B cell (primary cell): Measurements from ENCODE around the gene RMND5A. TPM values are rescaled to one million over a fixed set of nuclear protein-coding genes. Genes with fewer than 3 reads are reported as not detected.

Experiments used
- ATAC-seq: fragments of 200-7000 bp; cut with Tn5 transposase; one replicate; pipeline ENCODE4 v1.10.0; 2021; ENCODE audit warnings: low read depth, mild to moderate bottlenecking, moderate number of reproducible peaks, moderate library complexity
- CTCF ChIA-PET: fragments of 350-600 bp; sonication (Branson Sonifier 250); formaldehyde crosslinking; loops from one replicate; lab custom pipeline; 2021; ENCODE audit warnings: antibody characterized with exemption, inconsistent platforms; lab: Charles Lee
- POLR2A ChIA-PET: fragments of 350-600 bp; sonication (Branson Sonifier 250); formaldehyde crosslinking; loops from one replicate; lab custom pipeline; 2021; ENCODE audit warnings: antibody characterized with exemption; lab: Charles Lee
- DNase-seq: peaks from one replicate; pipeline ENCODE4 v3.0.0; 2013
- H2AFZ ChIP-seq: 2 replicates; pipeline ENCODE4 v1.6.1; 2012; ENCODE audit warnings: mild to moderate bottlenecking, low read depth, low read length; ENCODE audit not compliant: insufficient read depth, poor library complexity, severe bottlenecking
- H3K27ac ChIP-seq, 2 donors: 1 replicate in 1 of 2; 2 replicates in 1 of 2; pipeline ENCODE4 v1.5.1; 2012 to 2013; ENCODE audit warnings: low read length in 2 of 2, mild to moderate bottlenecking in 2 of 2, moderate library complexity in 1 of 2
- H3K27me3 ChIP-seq, 4 experiments: fragments of 200-600 bp in 1 of 4; sonication (generic) in 1 of 4; replicated peaks in 1 of 4; 1 replicate in 2 of 4; 2 replicates in 2 of 4; pipeline versions ENCODE4 v1.6.1 to v1.7.0; 2013 to 2016; ENCODE audit warnings: low read length in 3 of 4, mild to moderate bottlenecking in 2 of 4, mixed read lengths in 1 of 4, moderate library complexity in 1 of 4; ENCODE audit not compliant: insufficient read depth in 4 of 4, control insufficient read depth in 3 of 4; ENCODE audit errors: control extremely low read depth in 1 of 4
- H3K36me3 ChIP-seq, 2 experiments: replicated peaks in 1 of 2; 1 replicate in 1 of 2; 2 replicates in 1 of 2; pipeline versions ENCODE4 v1.6.1 to v1.7.1; 2013; ENCODE audit warnings: low read length in 1 of 2; ENCODE audit not compliant: insufficient read depth in 2 of 2, control insufficient read depth in 1 of 2; ENCODE audit errors: control extremely low read depth in 1 of 2, extremely low read depth in 1 of 2
- H3K4me1 ChIP-seq, 2 donors: fragments of 200-600 bp in 1 of 2; sonication (generic) in 1 of 2; 1 replicate in 1 of 2; 2 replicates in 1 of 2; pipeline versions ENCODE4 v1.5.1 to v1.6.1; 2013 to 2017; ENCODE audit warnings: low read length in 2 of 2; ENCODE audit not compliant: control insufficient read depth in 2 of 2, insufficient read depth in 2 of 2
- H3K4me2 ChIP-seq: replicated peaks from 2 replicates; pipeline ENCODE3; 2012; ENCODE audit warnings: mild to moderate bottlenecking, low read depth, low read length; ENCODE audit not compliant: poor library complexity, severe bottlenecking
- H3K4me3 ChIP-seq, 5 experiments: fragments of 200-600 bp in 1 of 5; sonication (generic) in 1 of 5; 1 replicate in 3 of 5; 2 replicates in 2 of 5; pipeline versions ENCODE4 v1.5.1 to v1.7.0; 2011 to 2016; ENCODE audit warnings: low read length in 4 of 5, mild to moderate bottlenecking in 4 of 5, low read depth in 2 of 5, control low read depth in 1 of 5, moderate library complexity in 1 of 5; ENCODE audit not compliant: insufficient read depth in 1 of 5; ENCODE audit errors: control extremely low read depth in 1 of 5, extremely low read depth in 1 of 5
- H3K79me2 ChIP-seq: fragments of 200-600 bp; sonication (generic); one replicate; pipeline ENCODE4 v1.6.0; 2016; ENCODE audit warnings: low read length; ENCODE audit not compliant: control insufficient read depth, insufficient read depth
- H3K9ac ChIP-seq: fragments of 200-600 bp; sonication (generic); 2 replicates; pipeline ENCODE4 v1.6.1; 2017; ENCODE audit warnings: mild to moderate bottlenecking, low read length, moderate library complexity
- H3K9me3 ChIP-seq, 3 donors: one replicate each; pipeline versions ENCODE4 v1.6.1 to v1.7.1; 2013; ENCODE audit warnings: low read length in 2 of 3; ENCODE audit not compliant: control insufficient read depth in 2 of 3, insufficient read depth in 1 of 3; ENCODE audit errors: control extremely low read depth in 1 of 3
- H4K20me1 ChIP-seq: 2 replicates; pipeline ENCODE4 v1.6.0; 2012; ENCODE audit warnings: mild to moderate bottlenecking, low read length; ENCODE audit not compliant: insufficient read depth, control insufficient read depth, poor library complexity, severe bottlenecking
- H3K27ac Mint-ChIP-seq: one replicate; pipeline ENCODE4 v1.8.0; 2021; ENCODE audit warnings: mixed read lengths
- H3K27me3 Mint-ChIP-seq: one replicate; pipeline ENCODE4 v1.8.0; 2021; ENCODE audit warnings: mixed read lengths
- H3K4me1 Mint-ChIP-seq: one replicate; pipeline ENCODE4 v1.8.0; 2021; ENCODE audit warnings: mixed read lengths
- H3K4me3 Mint-ChIP-seq: one replicate; pipeline ENCODE4 v1.8.0; 2021; ENCODE audit warnings: mixed read lengths
- H3K9me3 Mint-ChIP-seq: one replicate; pipeline ENCODE4 v1.8.0; 2022; ENCODE audit warnings: mixed read lengths; ENCODE audit not compliant: insufficient read depth
- EZH2 ChIP-seq: IDR thresholded peaks from 2 replicates; pipeline ENCODE4 v1.6.1; 2012; ENCODE audit warnings: borderline replicate concordance, low read depth, mild to moderate bottlenecking, moderate library complexity, low read length; ENCODE audit not compliant: insufficient read depth, poor library complexity, severe bottlenecking
- WGBS: methylation state at CpG from one replicate; pipeline ENCODE4 v1.1.5; 2013; ENCODE audit warnings: missing lambda C conversion rate; ENCODE audit not compliant: insufficient coverage; 5-methylcytosine and 5-hydroxymethylcytosine counted together
- intact Hi-C: fragments of 100-400 bp; cut with micrococcal nuclease; formaldehyde crosslinking; loops from one replicate; pipeline ENCODE4 v1.10.0; 2022
- polyA plus RNA-seq: library from polyadenylated mRNA; depleted of rRNA; stranded (reverse); fragments of >200 nt; gene quantifications from 2 replicates; pipeline ENCODE4 v1.2.3, GENCODE V29; 2012
- total RNA-seq, 2 donors: library from RNA; stranded (reverse); fragments of 120-200 nt in 1 of 2; gene quantifications; 1 replicate in 1 of 2; 2 replicates in 1 of 2; pipeline versions ENCODE4 v1.2.3 to v1.2.4, GENCODE V29; 2013 to 2022
- TF ChIP-seq, protein P1 (sequence below): fragments of 200-600 bp; IDR thresholded peaks from one replicate; pipeline ENCODE4 v1.8.0; 2022; ENCODE audit warnings: antibody characterized with exemption, mild to moderate bottlenecking

Gene RMND5A
- total and polyA plus RNA-seq, 2 donors (not counting 1 experiment from before 2014, with no cell fraction given): 13.0 to 33.7 TPM

DNA sequence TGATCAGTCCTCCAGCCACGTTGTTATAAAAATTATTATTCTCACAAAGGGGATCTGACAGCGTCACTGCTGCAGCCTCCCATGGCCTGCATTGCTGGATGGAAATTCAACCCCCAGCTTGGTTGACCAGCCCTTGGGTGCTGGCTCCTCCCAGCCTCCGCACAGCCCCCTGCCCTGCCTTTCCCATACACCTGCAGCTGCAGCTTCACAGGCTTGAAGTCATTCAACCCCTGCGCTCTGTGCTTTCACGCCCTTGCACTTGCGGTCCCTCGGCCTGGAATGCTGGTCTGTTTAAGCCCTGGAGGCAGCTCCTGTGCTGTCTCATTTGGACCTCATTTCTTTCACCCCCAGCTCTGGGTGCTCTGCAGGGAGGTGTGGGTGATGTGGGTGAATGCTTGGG, 71.5 kb downstream of the RMND5A start:
- Histone ChIP-seq H3K27me3 (peaks cover 0 to 65% (median 44%) of the 10 kb centered on the region in 4 experiments), H3K36me3 (no peaks in the 10 kb centered on the region), H3K4me2 (peak overlapping the region; percentile 79), H2AFZ (peak overlapping the region; percentile 67), H4K20me1 (no peaks in the 10 kb centered on the region), H3K4me1 (peaks cover 31% of the 10 kb centered on the region in 2 donors), H3K9ac (peak overlapping the region; percentile 63), H3K79me2 (no peaks in the 10 kb centered on the region), H3K4me3 (peak overlapping the region in 3 of 5 experiments; percentile 44 to 65 (median 54)), H3K9me3 (peaks cover 4 to 27% (median 13%) of the 10 kb centered on the region in 3 donors), H3K27ac (no peak overlapping the region)
- WGBS: 45% methylated on average over 3 of the region's 7 CpGs
- Mint-ChIP-seq H3K4me1 (peaks cover 23% of the 10 kb centered on the region), H3K4me3 (peak overlapping the region; percentile 95), H3K27me3 (peaks cover 66% of the 10 kb centered on the region), H3K27ac (no peak overlapping the region), H3K9me3 (peaks cover 12% of the 10 kb centered on the region)
- intact Hi-C loops: no loop called here
- CTCF ChIA-PET: interaction anchor here (1.9 kb wide), 1 partner anchor 16 kb away, joined by 7 read pairs; no protein-coding TSS in a partner anchor
- DNase-seq: no peak
- no peak for ATAC-seq
- TF ChIP-seq EZH2: no peak
- TF ChIP-seq, protein P1, sequence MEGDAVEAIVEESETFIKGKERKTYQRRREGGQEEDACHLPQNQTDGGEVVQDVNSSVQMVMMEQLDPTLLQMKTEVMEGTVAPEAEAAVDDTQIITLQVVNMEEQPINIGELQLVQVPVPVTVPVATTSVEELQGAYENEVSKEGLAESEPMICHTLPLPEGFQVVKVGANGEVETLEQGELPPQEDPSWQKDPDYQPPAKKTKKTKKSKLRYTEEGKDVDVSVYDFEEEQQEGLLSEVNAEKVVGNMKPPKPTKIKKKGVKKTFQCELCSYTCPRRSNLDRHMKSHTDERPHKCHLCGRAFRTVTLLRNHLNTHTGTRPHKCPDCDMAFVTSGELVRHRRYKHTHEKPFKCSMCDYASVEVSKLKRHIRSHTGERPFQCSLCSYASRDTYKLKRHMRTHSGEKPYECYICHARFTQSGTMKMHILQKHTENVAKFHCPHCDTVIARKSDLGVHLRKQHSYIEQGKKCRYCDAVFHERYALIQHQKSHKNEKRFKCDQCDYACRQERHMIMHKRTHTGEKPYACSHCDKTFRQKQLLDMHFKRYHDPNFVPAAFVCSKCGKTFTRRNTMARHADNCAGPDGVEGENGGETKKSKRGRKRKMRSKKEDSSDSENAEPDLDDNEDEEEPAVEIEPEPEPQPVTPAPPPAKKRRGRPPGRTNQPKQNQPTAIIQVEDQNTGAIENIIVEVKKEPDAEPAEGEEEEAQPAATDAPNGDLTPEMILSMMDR: no peak
- POLR2A ChIA-PET: no interaction called here

DNA sequence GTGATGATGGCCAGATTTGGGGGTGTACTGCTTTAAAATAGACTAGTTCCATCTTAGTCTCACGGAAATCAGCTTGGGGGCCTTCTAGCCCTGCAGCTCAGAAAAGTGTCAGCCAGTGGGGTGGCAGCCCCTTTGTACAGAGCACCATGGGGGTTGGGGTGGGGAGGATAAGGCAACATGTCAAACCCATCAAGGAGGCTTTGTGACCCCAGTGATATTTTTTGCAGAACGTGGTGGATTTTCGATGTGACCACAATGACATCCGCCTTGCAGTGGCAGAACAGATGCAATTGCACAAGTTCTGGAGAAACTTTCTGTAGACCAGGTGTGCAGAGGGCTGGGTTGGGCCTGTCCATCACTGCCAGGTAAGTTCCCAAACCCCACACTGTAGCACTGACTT, 73.7 kb downstream of the RMND5A start:
- intact Hi-C loops: no loop called here
- no peak overlapping the region for H3K27ac Mint-ChIP-seq
- WGBS: 93% methylated on average over 4 of the region's 4 CpGs
- no peaks in the 10 kb centered on the region for H3K79me2 ChIP-seq
- ChIA-PET CTCF (no interaction called here), POLR2A (no interaction called here)
- no peak overlapping the region for H3K4me3 Mint-ChIP-seq
- H3K9ac ChIP-seq: no peak overlapping the region
- DNase-seq (no peak), ATAC-seq (no peak)
- H3K4me1 Mint-ChIP-seq: peaks cover 23% of the 10 kb centered on the region
- H3K36me3 ChIP-seq: no peaks in the 10 kb centered on the region
- H3K27me3 Mint-ChIP-seq: peaks cover 64% of the 10 kb centered on the region
- no peak overlapping the region for H2AFZ ChIP-seq
- TF ChIP-seq, protein P1: no peak
- no peak for TF ChIP-seq EZH2
- H4K20me1 ChIP-seq: no peaks in the 10 kb centered on the region
- H3K9me3 Mint-ChIP-seq: peaks cover 16% of the 10 kb centered on the region
- peaks cover 0 to 66% (median 46%) of the 10 kb centered on the region in 4 experiments for H3K27me3 ChIP-seq
- peaks cover 30% of the 10 kb centered on the region in 2 donors for H3K4me1 ChIP-seq
- no peak overlapping the region for H3K4me3 ChIP-seq
- H3K4me2 ChIP-seq: no peak overlapping the region
- peaks cover 12 to 34% (median 27%) of the 10 kb centered on the region in 3 donors for H3K9me3 ChIP-seq
- no peak overlapping the region for H3K27ac ChIP-seq
